NCI-H345 treated with DMSO at 0.1 percent for 48 hours (cell line): ENCODE results near the gene COL9A1.

Experiments used
- DNase-seq: peaks from one replicate; lab custom pipeline; 2025; ENCODE audit not compliant: unreplicated experiment; lab: John Stamatoyannopoulos, UW

Gene COL9A1

GRCh38 chr6:70176842-70177550, 125.9 kb downstream of the COL9A1 start:
- no peak for DNase-seq

GRCh38 chr6:70175770-70176169, 127.1 kb downstream of the COL9A1 start:
- DNase-seq, result no peak

GRCh38 chr6:70172252-70172651, 130.6 kb downstream of the COL9A1 start:
- no peak for DNase-seq

GRCh38 chr6:70171236-70171635, 131.6 kb downstream of the COL9A1 start:
- DNase-seq, result no peak

- no peak for DNase-seq
These were observed 134.1 kb downstream of the COL9A1 start for GRCh38 chr6:70168681-70169377.
